Liver (tissue), 9 donors: ENCODE results near the gene AHRR. TPM values are rescaled to one million over a fixed set of nuclear protein-coding genes. Genes with fewer than 3 reads are reported as not detected.

Source experiments
- DNase-seq: peaks from one replicate; pipeline ENCODE4 v3.0.0-alpha.2; 2017; ENCODE audit warnings: low spot score
- H3K27ac ChIP-seq, 2 donors: one replicate each; pipeline ENCODE4 v1.7.0; 2013; ENCODE audit warnings: inconsistent platforms in 2 of 2, low read length in 2 of 2, control low read depth in 1 of 2, low read depth in 1 of 2, mild to moderate bottlenecking in 1 of 2
- H3K27me3 ChIP-seq, 4 donors: one replicate each; pipeline versions ENCODE4 v1.6.1 to v1.7.0; 2013; ENCODE audit warnings: low read length in 3 of 4, inconsistent platforms in 1 of 4, mild to moderate bottlenecking in 1 of 4, moderate library complexity in 1 of 4; ENCODE audit not compliant: control insufficient read depth in 4 of 4, insufficient read depth in 4 of 4
- H3K36me3 ChIP-seq, 4 donors: one replicate each; pipeline versions ENCODE4 v1.6.1 to v1.7.0; 2013; ENCODE audit warnings: low read length in 3 of 4, mild to moderate bottlenecking in 3 of 4, low read depth in 1 of 4, moderate library complexity in 1 of 4; ENCODE audit not compliant: control insufficient read depth in 4 of 4, insufficient read depth in 3 of 4
- H3K4me1 ChIP-seq, 4 donors: one replicate each; pipeline versions ENCODE4 v1.6.1 to v1.7.0; 2013; ENCODE audit warnings: low read length in 3 of 4, mild to moderate bottlenecking in 3 of 4, moderate library complexity in 1 of 4; ENCODE audit not compliant: control insufficient read depth in 4 of 4, insufficient read depth in 4 of 4
- H3K4me3 ChIP-seq, 3 donors: one replicate each; pipeline versions ENCODE4 v1.6.1 to v1.7.0; 2013; ENCODE audit warnings: low read length in 3 of 3, control low read depth in 1 of 3, low read depth in 1 of 3, mild to moderate bottlenecking in 1 of 3
- H3K9ac ChIP-seq, 2 donors: one replicate each; pipeline ENCODE4 v1.7.0; 2013; ENCODE audit warnings: low read length in 2 of 2, mild to moderate bottlenecking in 2 of 2, moderate library complexity in 2 of 2, control low read depth in 1 of 2, low read depth in 1 of 2
- H3K9me3 ChIP-seq, 4 donors: one replicate each; pipeline versions ENCODE4 v1.6.1 to v1.7.0; 2013; ENCODE audit warnings: low read length in 3 of 4; ENCODE audit not compliant: control insufficient read depth in 4 of 4
- ATF3 ChIP-seq: IDR thresholded peaks from 2 replicates; pipeline ENCODE4 v1.6.1; 2016; ENCODE audit warnings: antibody characterized with exemption
- EGR1 ChIP-seq, 2 donors: IDR thresholded peaks; 2 replicates each; pipeline ENCODE4 v1.6.1; 2016 to 2018; ENCODE audit warnings: antibody characterized with exemption in 2 of 2, low read depth in 2 of 2
- FOXA1 ChIP-seq: IDR thresholded peaks from 2 replicates; pipeline ENCODE4 v1.6.1; 2016; ENCODE audit warnings: antibody characterized with exemption
- FOXA2 ChIP-seq: IDR thresholded peaks from 2 replicates; pipeline ENCODE4 v1.6.1; 2016; ENCODE audit warnings: antibody characterized with exemption
- GABPA ChIP-seq, 2 donors: IDR thresholded peaks in 1 of 2; conservative IDR thresholded peaks in 1 of 2; 2 replicates each; pipeline ENCODE4 v1.6.1; 2016; ENCODE audit warnings: antibody characterized with exemption in 2 of 2, mild to moderate bottlenecking in 1 of 2, moderate library complexity in 1 of 2
- HNF4A ChIP-seq, 2 donors: conservative IDR thresholded peaks; 2 replicates each; pipeline ENCODE4 v1.6.1; 2016; ENCODE audit warnings: antibody characterized with exemption in 2 of 2, mild to moderate bottlenecking in 2 of 2
- HNF4G ChIP-seq: IDR thresholded peaks from 2 replicates; pipeline ENCODE4 v1.6.1; 2016; ENCODE audit warnings: antibody characterized with exemption
- JUND ChIP-seq, 2 donors: IDR thresholded peaks; 2 replicates each; pipeline ENCODE4 v1.6.1; 2016; ENCODE audit warnings: antibody characterized with exemption in 2 of 2
- NR2F2 ChIP-seq: IDR thresholded peaks from 2 replicates; pipeline ENCODE4 v1.6.1; 2016; ENCODE audit warnings: antibody characterized with exemption
- RAD21 ChIP-seq, 2 donors: IDR thresholded peaks; 2 replicates each; pipeline ENCODE4 v1.6.1; 2016; ENCODE audit warnings: antibody characterized with exemption in 2 of 2, mild to moderate bottlenecking in 2 of 2
- TAF1 ChIP-seq: conservative IDR thresholded peaks from 2 replicates; pipeline ENCODE4 v1.6.1; 2016; ENCODE audit warnings: antibody characterized with exemption, mild to moderate bottlenecking
- WGBS: extraction: QIAGEN DNeasy Blood & Tissue Kit; methylation state at CpG from one replicate; pipeline ENCODE4 v1.1.7; 2013; 5-methylcytosine and 5-hydroxymethylcytosine counted together
- polyA plus RNA-seq, 2 donors: library from polyadenylated mRNA; stranded (reverse) in 1 of 2; unstranded in 1 of 2; fragments of 200-250 nt in 1 of 2; fragments of >200 nt in 1 of 2; fragmentation: Nextera tagmentation in 1 of 2; extraction: Ambion mirVana in 1 of 2; gene quantifications; one replicate each; pipeline versions ENCODE4 v1.2.1 to v1.2.3, GENCODE V29; 2013 to 2015
- total RNA-seq, 2 donors: library from RNA; depleted of rRNA; stranded (reverse); fragments of >200 nt; gene quantifications; one replicate each; pipeline ENCODE4 v1.2.3, GENCODE V29; 2014
- TF ChIP-seq, protein P1 (sequence below): fragments of 150-350 bp; IDR thresholded peaks from 2 replicates; pipeline ENCODE4 v1.5.1; 2017; ENCODE audit warnings: improper control_type of control experiment, low read depth, low read length; ENCODE audit not compliant: missing input control
- TF ChIP-seq, protein P2 (sequence below): IDR thresholded peaks from 2 replicates; pipeline ENCODE4 v1.6.1; 2016; ENCODE audit warnings: antibody characterized with exemption, mild to moderate bottlenecking
- donor health status: healthy.
- donor health status: healthy.
- donor health status: healthy.
- donor health status: healthy.
- donor health status: healthy.

AHRR gene
- total and polyA plus RNA-seq, 4 donors, result 0.15 to 0.47 (median 0.24) TPM

DNA sequence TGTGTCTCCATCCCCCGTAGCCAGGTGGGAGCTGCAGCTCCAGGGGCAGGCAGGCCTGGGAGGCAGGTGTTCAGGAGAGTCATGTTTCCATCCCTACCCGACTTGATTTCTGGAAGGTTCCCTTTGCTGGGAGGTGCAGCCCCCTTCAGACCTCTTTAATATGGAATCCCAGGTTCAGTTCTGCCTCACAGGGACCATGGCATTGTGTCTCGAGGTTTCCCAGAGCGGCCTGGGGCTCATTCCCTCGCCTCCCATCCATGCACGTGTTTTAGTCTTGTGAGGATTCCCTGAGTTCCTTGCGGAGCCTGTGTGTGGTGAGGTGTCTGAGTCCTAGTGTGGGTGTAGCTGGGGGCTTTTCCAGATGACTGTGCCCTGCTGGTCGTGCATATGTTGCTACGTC lies 16.5 kb upstream of the AHRR start:
- Histone ChIP-seq H3K9me3 (no peaks in the 10 kb centered on the region), H3K4me3 (no peak overlapping the region), H3K27me3 (no peaks in the 10 kb centered on the region), H3K27ac (no peak overlapping the region), H3K36me3 (peaks cover 5 to 30% (median 9%) of the 10 kb centered on the region in 4 donors), H3K4me1 (peaks cover 0 to 2% (median under 1%) of the 10 kb centered on the region in 4 donors), H3K9ac (no peak overlapping the region)
- no peak for DNase-seq
- WGBS, result 92% methylated on average over 9 of the region's 9 CpGs
- TF ChIP-seq TAF1 (no peak), EGR1 (IDR thresholded peaks at IDR 0.05; ENCODE audit: low read depth in 2 of 2) (no peak), FOXA2 (no peak), HNF4A (conservative IDR thresholded peaks at IDR 0.05) (no peak)

DNA sequence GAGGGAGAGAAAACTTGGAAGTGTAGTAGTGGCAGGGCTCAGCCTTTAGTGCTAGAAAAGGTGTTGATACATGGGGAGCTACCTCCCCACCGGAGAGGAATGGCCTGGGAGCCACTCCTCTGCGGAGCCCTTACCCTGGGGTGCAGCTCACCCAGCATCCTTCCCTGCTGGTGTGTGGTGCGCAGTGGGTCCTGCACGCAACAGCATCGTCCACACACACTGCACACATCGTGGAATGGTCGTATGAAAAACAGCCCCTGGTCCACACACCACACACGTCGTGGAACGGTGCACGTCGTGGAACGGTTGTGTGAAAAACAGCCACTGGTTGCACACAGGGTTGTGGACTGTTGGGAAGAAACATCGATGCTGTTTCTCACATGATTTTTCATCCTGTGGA lies 16.1 kb upstream of the AHRR start:
- H3K27ac ChIP-seq, result no peak overlapping the region
- H3K27me3 ChIP-seq, result no peaks in the 10 kb centered on the region
- no peaks in the 10 kb centered on the region for H3K9me3 ChIP-seq
- H3K4me3 ChIP-seq, result no peak overlapping the region
- DNase-seq, result no peak
- no peak overlapping the region for H3K9ac ChIP-seq
- H3K4me1 ChIP-seq, result peaks cover 0 to 6% (median 1%) of the 10 kb centered on the region in 4 donors
- TF ChIP-seq JUND (IDR thresholded peaks at IDR 0.05) (no peak), HNF4G (no peak), ATF3 (no peak), TAF1 (no peak), RAD21 (IDR thresholded peaks at IDR 0.05) (no peak), FOXA1 (no peak), GABPA (IDR thresholded peaks at IDR 0.05 in 1 of 2, conservative IDR thresholded peaks at IDR 0.05 in 1 of 2) (no peak), NR2F2 (no peak), HNF4A (conservative IDR thresholded peaks at IDR 0.05) (no peak), EGR1 (IDR thresholded peaks at IDR 0.05; ENCODE audit: low read depth in 2 of 2) (no peak)
- TF ChIP-seq, protein P1, sequence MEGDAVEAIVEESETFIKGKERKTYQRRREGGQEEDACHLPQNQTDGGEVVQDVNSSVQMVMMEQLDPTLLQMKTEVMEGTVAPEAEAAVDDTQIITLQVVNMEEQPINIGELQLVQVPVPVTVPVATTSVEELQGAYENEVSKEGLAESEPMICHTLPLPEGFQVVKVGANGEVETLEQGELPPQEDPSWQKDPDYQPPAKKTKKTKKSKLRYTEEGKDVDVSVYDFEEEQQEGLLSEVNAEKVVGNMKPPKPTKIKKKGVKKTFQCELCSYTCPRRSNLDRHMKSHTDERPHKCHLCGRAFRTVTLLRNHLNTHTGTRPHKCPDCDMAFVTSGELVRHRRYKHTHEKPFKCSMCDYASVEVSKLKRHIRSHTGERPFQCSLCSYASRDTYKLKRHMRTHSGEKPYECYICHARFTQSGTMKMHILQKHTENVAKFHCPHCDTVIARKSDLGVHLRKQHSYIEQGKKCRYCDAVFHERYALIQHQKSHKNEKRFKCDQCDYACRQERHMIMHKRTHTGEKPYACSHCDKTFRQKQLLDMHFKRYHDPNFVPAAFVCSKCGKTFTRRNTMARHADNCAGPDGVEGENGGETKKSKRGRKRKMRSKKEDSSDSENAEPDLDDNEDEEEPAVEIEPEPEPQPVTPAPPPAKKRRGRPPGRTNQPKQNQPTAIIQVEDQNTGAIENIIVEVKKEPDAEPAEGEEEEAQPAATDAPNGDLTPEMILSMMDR, result no peak
- TF ChIP-seq, protein P2, sequence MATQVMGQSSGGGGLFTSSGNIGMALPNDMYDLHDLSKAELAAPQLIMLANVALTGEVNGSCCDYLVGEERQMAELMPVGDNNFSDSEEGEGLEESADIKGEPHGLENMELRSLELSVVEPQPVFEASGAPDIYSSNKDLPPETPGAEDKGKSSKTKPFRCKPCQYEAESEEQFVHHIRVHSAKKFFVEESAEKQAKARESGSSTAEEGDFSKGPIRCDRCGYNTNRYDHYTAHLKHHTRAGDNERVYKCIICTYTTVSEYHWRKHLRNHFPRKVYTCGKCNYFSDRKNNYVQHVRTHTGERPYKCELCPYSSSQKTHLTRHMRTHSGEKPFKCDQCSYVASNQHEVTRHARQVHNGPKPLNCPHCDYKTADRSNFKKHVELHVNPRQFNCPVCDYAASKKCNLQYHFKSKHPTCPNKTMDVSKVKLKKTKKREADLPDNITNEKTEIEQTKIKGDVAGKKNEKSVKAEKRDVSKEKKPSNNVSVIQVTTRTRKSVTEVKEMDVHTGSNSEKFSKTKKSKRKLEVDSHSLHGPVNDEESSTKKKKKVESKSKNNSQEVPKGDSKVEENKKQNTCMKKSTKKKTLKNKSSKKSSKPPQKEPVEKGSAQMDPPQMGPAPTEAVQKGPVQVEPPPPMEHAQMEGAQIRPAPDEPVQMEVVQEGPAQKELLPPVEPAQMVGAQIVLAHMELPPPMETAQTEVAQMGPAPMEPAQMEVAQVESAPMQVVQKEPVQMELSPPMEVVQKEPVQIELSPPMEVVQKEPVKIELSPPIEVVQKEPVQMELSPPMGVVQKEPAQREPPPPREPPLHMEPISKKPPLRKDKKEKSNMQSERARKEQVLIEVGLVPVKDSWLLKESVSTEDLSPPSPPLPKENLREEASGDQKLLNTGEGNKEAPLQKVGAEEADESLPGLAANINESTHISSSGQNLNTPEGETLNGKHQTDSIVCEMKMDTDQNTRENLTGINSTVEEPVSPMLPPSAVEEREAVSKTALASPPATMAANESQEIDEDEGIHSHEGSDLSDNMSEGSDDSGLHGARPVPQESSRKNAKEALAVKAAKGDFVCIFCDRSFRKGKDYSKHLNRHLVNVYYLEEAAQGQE, result no peak
- peaks cover 5 to 34% (median 9%) of the 10 kb centered on the region in 4 donors for H3K36me3 ChIP-seq
- WGBS, result 98% methylated on average over 14 of the region's 14 CpGs
